ENCODE results near the gene TRAPPC1.

The TRAPPC1 gene

DNA sequence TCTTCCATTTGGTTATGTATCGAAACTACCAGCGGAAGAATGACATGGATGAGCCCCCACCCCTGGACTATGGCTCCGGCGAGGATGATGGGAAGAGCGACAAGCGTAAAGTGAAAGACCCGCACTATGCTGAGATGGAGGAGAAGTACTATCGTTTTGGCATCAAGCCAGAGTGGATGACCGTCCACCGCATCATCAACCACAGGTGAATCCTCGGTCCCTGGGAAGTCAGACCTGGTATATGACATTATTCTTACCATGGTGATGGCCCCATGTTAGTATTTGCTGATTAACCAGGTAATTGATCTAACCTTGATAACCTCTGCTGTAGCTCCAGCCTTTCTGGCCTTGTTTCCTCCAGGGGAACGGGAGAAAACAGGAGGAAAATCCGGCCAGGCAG is 34.7 kb downstream of the TRAPPC1 start:
- DNase-seq: no peak

DNA sequence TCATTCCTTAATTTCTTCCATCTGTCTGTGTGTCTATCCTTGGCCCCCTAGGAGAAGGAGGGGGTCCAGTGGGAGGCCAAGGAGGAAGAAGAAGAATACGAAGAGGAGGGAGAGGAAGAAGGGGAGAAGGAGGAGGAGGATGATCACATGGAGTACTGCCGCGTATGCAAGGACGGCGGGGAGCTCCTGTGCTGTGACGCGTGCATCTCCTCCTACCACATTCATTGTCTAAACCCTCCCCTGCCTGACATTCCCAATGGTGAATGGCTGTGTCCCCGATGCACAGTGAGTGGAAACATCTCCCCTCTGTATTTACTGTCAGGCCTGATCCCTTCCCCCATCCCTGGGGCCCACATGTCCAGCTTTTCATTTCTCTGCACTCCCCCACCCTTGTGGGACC is 36.9 kb downstream of the TRAPPC1 start:
- no peak for DNase-seq

DNA sequence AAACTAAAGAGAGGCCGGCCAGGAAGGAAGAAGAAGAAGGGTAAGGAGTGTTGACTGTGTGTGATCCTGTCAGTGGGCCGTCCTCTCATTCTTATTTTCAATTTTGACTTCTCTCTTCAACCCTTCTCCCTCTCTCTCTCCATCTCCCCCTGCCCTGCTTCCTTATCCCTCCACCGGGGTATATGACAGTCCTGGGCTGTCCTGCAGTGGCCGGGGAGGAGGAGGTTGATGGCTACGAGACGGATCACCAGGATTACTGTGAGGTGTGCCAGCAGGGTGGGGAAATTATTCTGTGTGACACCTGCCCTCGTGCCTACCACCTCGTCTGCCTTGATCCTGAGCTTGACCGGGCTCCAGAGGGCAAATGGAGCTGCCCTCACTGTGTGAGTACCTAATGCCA is 37.5 kb downstream of the TRAPPC1 start:
- DNase-seq: no peak

DNA sequence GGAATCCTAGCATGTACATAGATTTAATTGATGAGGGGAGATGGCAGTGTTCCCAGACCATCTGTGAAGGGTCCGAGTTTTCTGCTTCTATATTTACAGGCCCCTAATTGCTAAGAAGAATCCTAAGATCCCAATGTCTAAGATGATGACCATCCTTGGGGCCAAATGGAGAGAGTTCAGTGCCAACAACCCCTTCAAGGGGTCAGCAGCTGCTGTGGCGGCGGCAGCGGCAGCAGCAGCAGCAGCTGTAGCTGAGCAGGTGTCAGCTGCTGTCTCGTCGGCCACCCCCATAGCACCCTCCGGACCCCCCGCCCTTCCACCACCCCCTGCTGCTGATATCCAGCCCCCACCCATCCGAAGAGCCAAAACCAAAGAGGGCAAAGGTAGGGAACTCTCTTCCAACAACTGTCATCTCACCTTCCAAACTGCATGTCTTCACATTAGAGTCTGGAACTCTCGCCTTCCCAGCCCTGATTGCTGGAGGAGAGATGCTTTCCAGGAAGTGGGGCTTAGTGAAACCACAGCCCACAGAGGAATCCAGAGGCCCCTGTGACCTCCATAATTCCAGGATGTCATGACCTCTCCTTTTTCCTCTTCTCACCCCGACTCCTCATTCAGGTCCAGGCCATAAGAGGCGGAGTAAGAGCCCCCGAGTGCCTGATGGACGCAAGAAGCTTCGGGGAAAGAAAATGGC is 38.4 kb downstream of the TRAPPC1 start:
- no peak for DNase-seq

DNA sequence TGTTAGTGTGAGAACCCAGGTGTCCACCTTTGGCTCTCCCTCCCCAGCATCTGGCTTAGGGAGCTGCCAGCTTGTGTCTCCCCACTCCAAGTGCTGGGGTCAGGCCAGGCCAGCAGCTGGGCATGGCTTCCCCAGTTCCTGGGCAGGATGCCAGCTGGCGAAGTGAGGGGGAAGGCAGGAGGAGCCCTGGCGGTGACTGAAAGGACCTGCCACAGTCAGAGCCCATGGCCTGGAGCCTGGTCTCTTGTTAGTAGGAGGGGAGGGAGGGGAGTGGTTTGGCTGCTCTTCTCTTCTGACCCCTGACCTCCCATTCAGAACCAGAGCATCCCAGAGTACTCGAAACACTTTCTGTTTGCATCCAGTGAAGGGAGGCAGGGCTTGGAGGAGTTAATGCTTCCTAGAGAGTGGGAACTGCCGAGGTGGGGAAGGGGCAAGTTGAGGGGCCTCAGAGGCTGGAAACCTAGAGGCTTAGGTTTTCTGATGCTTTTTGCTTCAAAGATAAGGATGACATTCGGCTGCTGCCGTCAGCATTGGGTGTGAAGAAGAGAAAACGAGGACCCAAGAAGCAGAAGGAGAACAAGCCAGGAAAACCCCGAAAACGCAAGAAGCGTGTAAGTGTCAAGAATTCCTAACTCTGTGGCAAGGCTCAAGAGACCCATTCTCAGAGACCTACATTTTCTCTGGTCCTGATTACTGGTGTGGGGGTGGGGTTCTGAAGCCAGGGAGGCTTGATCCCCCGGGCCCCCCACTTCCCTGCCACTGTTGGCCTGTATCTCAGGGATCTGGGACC is 42.4 kb downstream of the TRAPPC1 start:
- DNase-seq: peak; percentile 94 to 96 (median 95)

DNA sequence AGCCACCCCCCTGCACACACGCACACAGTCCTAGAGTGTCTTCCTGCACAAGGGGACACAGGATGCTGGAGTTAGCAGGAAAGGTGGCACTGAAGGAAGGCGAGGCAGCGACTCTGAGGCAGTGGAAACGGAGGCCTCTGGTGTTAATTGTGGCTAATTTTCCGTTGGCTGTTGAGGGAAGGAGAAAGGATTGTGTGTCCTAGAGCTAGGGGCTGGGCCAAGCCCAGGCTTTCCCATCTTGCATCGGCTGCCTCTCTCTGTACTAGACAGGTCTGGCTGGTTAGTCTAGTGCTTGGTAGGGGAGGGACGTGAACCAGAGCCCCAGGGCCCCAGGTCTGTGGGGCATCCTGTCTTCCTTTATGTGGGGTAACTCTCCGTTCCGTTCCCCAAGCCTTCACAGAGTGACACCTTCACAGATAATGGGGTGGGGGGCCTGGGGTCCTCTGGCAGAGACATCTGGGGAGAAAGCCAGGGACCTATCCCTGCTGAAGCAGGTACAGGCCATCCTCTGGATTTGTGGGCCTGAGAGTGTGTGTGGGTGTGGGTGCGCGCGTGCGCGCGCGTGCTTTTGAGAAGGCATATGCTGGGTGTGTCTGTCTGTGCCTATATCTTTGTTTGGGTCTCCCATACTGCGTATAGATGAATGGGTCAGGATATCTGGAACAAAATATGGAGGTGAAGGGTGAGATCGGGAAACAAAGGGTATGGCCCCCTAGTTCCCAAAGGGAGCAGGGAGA is 43.4 kb downstream of the TRAPPC1 start, which contains the start of gene CHD3:
Gene CHD3 (plus strand): TSS at position 606 of the 737 bp plus-strand sequence. CDS start 212 bp downstream, outside the sequence.
- DNase-seq: no peak

DNA sequence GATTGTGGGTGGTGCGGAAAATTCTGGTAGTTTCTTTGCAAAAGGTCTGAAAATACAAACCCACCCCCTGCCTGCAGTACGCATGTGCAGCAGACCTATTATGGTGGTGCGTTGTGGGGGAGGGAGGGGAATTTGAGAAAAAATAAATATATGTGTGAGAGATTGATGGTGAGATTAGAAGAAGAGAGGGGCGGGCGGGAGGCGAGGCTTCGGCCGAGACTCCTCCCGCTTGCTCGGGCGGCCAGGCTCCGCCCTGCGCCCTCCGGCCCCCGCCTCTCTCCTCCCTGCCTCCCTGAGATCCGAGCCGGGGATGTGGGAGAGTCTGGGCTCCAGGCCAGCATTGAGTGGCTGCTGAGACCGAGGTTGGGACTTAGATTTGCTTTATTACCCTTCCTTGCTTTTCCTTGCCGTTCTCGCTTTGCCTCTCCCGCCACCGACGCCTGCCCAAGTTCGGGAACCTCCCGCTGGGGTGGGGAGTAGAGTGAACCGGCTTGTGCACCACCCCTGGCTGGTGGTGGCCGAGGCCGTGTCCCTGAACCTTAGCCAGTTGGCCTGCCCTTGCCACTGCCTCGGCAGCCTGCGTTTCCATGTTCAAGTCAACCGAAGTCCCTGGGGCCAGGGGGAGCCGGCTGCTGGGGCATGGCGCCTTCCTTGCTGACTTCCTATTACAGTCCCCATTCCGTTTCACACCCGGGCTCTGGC is 44.1 kb downstream of the TRAPPC1 start:
- peak; percentile 79 to 92 (median 84) for DNase-seq

DNA sequence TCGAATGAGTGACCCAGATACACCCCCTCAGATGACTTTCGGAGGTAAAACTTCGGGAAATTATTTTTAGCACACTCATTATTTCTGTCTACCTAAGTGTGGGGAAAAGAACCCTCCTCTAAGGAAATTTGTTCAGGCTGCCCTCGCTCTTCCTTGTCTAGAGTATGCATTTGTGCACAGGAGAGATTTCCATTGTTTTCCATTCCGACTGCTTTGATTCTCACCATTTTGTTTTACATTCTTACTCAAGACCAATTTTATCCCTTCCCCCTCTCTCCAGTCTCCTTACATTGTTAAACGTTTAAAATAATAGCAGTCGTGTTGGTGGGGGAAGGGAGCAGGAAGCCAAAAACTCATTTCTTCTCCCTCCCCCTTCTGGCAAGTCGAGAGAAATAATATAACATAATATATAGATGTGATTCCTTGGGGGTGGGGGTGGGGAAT is 44.7 kb downstream of the TRAPPC1 start:
- DNase-seq: no peak

DNA sequence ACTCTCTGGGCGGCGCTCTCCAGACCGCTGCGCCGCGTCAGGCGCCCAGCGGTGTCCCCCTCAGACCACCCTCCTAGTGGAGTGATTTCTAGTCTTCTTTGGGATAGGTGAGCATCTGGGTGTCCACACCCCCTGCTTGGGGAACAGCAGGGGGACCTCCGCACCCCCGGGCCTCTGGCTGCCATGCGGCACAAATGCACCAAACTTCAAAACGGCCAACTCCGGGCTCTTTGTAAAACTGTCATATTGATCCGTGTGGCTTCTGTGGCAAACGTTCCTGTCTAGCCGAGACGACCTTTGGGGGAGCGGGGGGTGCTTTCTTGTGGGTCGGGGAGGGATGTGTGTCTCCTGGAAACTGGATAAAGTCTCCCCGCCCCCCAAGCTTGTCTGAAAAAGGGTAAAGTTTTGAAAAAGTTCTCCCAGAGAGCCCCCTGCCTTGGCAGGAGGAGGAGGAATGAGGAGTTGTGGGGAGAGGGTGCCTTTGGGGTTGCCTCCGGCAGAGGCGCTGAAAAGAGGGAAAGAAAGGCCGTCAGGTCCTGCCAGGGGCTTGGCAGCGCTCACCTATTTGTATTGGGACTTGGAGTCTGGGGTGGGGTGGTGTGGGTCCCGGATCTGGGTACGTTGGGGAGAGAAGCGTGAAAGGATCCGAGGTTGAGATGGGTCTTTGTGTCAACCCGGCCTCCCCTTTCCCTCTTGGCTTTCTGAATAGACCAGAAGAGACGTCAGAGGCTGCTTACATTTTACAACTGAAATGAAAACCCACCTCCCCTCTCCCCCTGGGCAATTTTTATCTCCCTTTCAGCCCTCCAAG is 45.3 kb downstream of the TRAPPC1 start:
- DNase-seq: no peak

DNA sequence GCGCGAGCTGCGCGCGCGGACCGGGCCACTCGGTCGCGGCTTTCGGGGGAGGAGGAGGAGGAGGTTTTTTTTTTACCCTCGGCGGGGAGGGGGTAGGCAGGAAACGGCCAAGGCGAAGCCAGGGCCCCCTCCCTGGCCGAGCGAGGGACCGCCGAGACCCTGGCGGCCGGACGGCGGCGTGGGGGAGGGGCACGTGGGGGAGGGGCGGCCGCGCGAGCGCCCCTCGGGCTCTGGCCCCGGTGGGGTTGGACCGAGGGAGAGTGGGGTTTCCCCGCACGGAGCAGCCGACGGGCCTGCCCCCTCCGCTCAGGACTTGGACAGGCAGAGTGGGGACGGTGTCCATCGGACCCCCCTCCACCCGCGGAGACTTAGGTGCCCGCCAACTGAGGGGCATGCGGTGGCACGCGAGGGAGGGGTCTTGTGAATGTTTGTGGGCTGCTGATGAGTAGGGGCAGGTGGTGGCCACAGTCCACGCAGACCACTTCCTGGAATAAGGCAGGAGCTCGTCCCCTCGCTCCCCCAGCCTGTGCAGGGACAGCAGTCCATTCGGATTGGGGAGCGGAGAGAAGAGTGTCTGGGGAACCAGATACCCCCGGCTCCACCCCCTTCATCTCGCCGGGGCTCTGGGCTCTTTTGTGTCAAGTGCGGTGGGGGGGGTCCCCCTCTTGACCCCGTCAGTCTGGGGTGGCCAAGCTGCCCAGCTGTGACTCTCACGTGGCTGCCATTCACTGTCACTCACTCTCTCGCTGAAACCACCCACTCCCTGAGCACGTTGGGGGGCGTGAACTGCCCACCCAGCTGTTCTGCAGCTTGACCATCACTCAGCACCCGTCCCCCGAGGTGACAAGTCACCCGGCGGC is 46.1 kb downstream of the TRAPPC1 start:
- DNase-seq: peak in 2 of 3 donors; percentile 34 to 66

DNA sequence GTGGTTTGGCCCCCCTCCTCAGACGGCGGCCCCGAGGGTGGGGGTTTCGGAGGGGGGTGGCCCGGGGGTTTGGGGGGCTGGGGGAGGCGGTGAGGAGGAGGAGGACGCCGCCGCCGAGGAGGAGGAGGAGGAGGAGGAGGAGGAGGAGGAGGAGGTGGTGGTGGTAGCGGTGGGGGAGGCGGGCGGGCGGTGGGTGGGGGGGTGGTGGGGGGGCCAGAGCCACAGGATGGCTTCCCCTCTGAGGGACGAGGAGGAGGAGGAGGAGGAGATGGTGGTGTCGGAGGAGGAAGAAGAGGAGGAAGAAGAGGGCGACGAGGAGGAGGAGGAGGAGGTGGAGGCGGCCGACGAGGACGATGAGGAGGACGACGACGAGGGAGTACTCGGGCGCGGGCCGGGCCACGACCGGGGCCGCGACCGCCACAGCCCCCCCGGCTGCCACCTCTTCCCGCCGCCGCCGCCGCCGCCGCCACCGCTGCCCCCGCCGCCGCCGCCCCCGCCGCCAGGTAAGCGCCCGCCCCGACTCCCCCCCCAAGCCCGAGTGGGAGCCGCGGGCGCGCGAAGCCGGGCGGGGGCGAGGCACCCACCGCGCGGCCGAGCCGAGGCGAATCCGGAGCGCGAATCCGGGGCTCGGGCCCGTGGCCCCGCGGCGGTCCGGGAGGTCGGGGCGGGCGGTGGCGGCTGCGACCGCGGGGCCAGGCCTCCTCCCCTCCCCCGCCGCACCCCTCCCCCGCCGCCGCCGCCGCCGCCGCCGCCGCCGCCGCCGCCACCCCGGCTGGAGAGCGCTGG is 47.0 kb downstream of the TRAPPC1 start:
- DNase-seq: no peak

DNA sequence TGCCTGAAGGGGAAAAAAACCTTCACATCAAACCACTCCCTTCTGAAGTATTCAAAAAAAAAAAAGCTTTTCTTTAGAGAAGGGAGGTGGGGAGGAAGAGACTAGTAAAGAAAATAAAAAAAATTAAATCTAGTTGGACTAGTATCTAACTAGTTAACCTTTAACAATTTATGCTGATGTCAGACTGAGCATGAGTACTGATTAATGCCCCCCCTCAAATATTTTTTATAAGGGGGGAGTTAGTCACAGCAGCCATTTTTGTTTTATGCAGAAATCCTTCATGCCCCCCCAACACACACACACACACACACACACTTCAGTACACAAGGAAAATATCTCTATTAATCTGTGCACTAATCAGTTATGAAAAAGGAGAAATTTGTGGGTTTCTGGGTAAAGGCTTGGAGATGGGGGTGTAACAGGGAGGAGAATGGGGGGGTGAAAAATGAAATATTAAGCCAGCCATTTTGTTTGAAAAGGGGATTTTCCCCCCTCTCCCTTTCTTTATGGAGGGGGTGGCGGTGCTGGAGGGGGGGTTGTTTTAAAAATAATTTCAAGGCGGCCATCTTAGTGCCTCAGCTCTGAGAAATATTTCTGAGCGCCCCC is 47.9 kb downstream of the TRAPPC1 start:
- DNase-seq: no peak

DNA sequence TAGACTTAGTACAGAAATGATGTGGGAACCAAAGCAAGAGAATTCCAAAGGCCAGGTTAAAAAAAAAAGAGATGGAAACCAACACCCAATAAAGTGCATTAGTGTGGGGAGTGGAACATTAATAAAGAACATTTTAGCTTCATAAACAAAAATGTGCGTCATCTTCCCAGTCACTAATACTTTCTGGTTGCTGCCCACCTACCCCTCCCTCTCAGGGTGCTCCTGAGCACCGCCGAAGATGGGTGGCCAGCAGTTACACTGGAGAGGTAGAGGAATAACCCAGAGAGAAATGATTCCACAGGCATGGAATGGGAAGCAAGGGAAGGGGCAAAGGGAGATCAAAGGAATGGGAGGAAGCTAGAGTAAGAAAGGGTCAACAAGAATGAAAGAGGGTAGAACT is 49.1 kb downstream of the TRAPPC1 start:
- no peak for DNase-seq

DNA sequence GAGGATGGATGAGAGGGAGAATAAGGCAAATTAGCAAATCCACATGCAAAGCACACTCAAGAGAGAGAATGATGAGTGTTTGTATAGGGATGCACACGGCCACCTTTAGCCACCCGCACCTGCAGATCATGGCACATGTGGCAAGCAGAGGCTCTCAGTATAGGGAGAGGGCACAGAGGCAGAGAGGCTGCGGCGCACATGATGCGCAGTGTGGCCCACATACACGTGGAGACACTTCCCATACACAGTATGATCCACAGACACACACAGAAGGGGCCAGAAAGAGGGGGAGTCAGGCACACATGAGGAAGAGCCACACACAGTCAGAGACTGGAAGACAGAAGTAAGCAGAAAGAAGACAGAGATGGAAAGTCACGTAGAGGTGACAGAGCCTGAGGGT is 49.7 kb downstream of the TRAPPC1 start:
- DNase-seq: no peak

DNA sequence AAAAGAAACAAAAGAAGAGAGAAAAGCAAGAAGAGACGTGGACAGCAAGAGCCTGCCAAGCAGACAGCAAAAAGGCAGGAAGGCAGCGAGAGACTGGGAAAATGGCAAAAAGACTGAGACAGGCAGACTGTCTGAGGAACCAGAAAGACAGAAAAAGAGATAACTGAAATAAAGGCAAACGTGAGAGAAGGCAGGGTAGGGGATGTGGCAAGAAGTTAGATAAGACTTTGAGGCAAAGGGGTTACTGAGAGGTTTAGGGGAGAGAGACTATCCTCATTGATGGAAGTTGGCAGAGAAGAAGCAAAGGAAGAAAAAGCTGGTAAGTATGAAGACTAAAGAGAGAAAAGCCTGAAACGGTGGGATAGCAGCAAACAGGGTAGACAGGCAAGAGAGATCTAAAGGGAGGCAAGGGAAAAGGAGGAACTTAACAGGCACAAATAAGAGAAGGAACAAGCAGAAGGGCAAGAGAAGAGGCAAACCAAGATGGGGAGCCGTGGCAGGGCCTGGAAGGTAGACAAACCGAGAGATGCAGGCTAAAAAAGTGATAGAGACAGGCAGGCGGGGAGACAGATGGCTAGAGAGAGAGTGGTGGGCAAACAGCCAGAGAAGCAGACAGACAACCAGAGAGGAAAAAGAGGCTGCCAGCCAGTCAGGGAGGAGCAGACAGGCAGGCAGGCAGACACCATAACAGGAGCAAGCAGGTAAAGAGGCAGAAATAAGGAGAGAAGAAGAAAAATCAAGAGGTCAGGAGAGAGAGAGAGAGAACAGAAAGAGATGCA is 50.3 kb downstream of the TRAPPC1 start:
- no peak for DNase-seq
